ENCODE data around the gene RNF114.
"Not testable (repeated sequence)": the region's sequence is repeated elsewhere in the genome, so short reads cannot be mapped to it uniquely, and the experiment has no call there.

DNA sequence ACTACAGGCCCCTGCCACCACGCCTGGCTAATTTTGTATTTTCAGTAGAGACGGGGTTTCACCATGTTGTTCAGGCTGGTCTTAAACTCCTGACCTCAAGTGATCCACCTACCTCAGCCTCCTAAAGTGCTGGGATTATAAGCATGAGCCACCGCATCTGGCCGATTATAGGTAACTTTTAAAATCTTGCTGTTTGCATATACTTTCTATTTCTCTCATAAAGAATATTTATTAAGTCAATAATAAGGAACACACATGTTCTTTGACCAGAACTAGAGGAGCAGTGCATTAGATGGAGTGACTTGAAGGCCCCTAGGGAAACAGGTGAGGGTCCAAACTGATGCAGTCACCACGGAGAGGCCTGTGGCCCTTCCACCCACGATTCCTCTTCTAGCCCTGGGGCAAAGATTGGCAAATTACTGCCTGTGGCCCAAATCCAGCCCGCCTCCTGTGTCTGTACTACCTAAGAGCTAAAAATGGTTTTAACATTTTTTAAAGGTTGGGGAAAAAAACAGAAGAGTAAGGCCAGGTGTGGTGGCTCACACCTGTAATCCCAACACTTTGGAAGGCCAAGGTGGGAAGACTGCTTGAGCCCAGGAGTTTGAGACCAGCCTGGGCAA lies 40.6 kb upstream of the RNF114 start:
- TF ChIP-seq, protein P1, sequence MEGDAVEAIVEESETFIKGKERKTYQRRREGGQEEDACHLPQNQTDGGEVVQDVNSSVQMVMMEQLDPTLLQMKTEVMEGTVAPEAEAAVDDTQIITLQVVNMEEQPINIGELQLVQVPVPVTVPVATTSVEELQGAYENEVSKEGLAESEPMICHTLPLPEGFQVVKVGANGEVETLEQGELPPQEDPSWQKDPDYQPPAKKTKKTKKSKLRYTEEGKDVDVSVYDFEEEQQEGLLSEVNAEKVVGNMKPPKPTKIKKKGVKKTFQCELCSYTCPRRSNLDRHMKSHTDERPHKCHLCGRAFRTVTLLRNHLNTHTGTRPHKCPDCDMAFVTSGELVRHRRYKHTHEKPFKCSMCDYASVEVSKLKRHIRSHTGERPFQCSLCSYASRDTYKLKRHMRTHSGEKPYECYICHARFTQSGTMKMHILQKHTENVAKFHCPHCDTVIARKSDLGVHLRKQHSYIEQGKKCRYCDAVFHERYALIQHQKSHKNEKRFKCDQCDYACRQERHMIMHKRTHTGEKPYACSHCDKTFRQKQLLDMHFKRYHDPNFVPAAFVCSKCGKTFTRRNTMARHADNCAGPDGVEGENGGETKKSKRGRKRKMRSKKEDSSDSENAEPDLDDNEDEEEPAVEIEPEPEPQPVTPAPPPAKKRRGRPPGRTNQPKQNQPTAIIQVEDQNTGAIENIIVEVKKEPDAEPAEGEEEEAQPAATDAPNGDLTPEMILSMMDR (IDR thresholded peaks at IDR 0.05; ENCODE audit: poor library complexity, severe bottlenecking): not testable (repeated sequence)
- not testable (repeated sequence) for TF ChIP-seq EP300 (conservative IDR thresholded peaks at IDR 0.05; ENCODE audit: poor library complexity, severe bottlenecking)
